ENCODE data around the gene NDUFA13.

Gene NDUFA13

GRCh38 chr19:19575411-19575810 is 59.4 kb downstream of the NDUFA13 start:
- peak overlapping the region; percentile 24 for H3K27ac Mint-ChIP-seq
- no peaks in the 10 kb centered on the region for H3K9me3 Mint-ChIP-seq
- H3K4me3 Mint-ChIP-seq, result no peak overlapping the region
- no peaks in the 10 kb centered on the region for H3K27me3 Mint-ChIP-seq
- no peaks in the 10 kb centered on the region for H3K4me1 Mint-ChIP-seq (ENCODE audit: low read depth)
- no peaks in the 10 kb centered on the region for H3K36me3 Mint-ChIP-seq (ENCODE audit: low read depth)
